Left forelimb (tissue), 1 donor: Measurements from ENCODE around the gene ZC3H14.
A peak's percentile ranks its signal among the peaks of the same experiment; 100 is the strongest.
"Not testable (repeated sequence)": the region's sequence is repeated elsewhere in the genome, so short reads cannot be mapped to it uniquely, and the experiment has no call there.

Source experiments
- DNase-seq: peaks from one replicate; pipeline ENCODE4 v3.0.0-alpha.2; 2018; ENCODE audit warnings: low spot score

ZC3H14 gene, protein sequence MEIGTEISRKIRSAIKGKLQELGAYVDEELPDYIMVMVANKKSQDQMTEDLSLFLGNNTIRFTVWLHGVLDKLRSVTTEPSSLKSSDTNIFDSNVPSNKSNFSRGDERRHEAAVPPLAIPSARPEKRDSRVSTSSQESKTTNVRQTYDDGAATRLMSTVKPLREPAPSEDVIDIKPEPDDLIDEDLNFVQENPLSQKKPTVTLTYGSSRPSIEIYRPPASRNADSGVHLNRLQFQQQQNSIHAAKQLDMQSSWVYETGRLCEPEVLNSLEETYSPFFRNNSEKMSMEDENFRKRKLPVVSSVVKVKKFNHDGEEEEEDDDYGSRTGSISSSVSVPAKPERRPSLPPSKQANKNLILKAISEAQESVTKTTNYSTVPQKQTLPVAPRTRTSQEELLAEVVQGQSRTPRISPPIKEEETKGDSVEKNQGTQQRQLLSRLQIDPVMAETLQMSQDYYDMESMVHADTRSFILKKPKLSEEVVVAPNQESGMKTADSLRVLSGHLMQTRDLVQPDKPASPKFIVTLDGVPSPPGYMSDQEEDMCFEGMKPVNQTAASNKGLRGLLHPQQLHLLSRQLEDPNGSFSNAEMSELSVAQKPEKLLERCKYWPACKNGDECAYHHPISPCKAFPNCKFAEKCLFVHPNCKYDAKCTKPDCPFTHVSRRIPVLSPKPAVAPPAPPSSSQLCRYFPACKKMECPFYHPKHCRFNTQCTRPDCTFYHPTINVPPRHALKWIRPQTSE

DNA sequence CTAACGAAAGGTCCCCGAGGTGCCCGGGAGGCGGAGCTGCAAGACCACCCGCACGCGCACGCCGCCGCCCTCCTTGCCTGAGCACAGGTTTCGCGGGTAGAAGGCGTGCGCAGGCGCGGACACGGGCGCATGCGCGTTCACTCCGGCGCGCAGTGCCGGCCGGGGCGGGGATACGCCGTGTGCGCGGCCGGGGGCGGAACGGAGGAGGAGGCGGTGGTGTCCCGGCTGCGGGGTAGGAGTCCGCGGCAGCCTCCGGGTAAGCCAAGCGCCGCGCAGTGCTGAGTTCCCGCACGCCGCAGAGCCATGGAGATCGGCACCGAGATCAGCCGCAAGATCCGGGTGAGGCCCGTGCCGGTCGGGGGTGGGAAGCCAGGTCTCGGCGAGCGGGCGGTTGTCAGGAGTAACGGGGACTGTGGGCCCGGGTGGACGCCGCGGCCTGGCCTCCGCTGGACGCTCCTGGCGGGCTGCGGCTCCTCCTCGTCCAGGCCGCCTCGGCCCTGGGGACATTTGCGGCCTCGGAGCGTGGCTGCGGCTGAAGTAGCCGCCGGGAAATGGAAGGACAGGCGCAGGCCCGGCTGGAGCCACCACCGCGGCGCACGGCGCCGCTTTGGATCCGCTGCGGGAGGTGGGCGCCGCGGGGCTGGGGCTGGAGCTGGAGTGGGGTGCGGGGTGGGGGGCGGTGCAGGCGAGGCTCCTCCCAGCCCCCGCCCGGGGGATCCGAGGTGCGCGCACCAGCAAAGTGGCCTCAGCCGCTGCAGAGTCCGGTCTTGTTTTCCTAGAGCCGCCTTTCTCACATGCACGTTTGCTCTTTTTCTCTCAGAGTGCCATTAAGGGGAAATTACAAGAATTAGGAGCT lies at the start of gene ZC3H14:
Gene ZC3H14 (plus strand): TSS at position 207 of the 856 bp plus-strand sequence. CDS start 97 bp downstream, at position 304.
- peak; percentile 93 for DNase-seq

DNA sequence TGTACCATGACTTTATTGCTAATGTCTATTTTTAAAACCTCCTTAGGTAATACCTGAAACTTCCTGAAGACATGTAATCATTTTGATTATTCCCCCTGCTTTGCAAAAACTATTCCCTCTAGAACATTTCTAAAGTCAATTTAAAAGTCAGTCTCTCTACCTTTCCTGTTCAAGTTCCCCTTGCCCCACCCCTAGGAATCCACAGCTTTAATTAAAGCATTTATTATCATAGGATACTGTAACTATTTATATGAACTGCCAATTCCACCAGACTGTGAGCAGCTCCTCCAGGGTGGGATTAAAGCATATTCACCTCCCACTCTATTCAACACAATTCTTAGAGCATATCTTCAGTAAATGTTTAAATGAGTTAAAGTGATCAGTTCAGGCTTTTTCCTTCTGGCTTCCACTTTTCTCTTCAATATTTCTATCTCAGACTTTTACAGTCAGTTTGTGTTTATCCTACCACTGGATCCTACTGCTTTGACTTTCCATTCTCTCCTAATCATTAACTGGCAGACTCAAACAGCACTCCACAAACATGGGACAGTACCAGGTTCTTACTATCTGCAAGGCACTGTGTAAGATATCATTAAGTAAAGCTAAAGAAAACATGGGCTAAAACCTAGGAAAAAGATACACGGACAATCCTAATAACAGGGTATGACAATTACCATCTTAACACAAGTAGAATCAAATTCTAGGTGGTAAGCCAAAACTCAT lies 47.2 kb upstream of the ZC3H14 start:
- no peak for DNase-seq

DNA sequence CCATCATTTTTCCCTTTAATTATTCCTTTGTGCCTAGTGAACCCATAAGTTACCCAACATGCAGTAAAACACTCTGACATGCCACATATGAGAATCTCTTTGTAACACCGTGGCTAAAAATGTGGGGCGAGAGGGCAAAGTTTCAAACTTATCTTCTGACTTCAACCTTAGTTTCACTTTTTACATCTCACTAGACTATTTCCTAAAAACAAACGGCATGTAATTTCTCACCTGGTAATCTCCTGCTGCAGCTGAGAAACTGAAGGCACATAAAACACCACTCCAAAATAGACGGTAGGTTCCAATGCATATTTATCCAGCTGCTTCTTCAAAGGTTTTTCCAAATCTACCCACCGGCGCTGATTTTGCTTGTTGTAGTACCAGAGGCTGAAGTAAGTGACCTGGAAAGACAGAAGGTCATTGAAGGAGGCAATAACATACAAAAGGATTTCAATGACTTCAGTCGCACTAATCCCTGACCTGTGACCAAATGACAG lies 45.9 kb upstream of the ZC3H14 start:
- no peak for DNase-seq

DNA sequence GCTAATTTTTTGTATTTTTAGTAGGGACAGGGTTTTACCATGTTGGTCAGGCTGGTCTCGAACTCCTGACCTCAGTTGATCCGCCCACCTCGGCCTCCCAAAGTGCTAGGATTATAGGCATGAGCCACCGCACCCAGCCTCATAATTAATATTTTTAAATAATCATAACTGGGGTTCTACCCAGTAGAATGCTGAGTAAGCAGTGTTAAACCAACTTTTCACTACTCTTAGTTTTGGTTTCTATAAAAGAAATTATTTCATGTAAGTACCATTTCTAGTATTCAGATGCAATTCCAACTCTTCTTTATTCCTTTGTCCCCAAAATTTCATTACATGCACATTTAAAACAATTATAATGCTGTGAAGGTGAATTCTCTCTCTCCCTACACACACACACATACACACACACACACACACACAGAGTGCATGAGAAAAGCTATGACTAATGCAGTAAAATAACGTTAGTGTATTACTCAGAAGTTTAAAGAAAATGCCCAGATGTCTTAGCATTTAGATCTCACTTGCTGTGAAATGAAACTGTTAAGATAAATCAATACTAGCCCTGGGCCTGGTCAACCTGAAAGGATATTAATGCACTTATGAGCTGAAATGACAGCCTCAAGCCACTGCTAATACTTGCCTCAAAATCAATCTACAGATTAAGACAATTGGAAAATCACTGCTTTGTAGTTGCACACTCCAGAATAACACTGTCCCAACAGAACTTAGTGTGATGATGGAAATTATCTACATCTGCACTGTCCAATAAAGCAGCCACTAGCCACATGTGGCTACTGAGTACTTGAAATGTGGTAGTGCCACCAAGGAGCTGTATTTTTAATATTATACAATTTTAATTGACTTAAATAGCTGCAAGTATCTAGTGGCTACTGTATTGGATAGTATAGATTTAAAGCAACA lies 44.0 kb upstream of the ZC3H14 start:
- no peak for DNase-seq

DNA sequence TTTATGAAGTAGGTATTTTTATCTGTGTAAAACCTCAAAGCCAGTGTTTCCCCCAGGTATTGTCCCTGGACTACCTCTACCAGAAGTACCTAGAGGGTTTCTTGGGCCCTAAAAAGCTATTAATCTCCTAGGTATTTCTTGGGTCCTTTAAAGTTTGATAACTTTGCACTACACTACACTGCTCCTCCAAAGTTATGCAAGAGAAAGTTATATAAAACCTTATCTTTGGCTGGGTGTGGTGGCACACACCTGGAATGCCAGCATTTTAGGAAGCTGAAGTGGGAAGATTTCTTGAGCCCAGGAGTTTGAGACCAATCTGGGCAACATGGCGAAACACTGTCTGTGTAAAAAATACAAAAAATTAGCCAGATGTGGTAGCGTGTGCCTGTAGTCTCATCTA lies 42.9 kb upstream of the ZC3H14 start:
- DNase-seq: no peak

DNA sequence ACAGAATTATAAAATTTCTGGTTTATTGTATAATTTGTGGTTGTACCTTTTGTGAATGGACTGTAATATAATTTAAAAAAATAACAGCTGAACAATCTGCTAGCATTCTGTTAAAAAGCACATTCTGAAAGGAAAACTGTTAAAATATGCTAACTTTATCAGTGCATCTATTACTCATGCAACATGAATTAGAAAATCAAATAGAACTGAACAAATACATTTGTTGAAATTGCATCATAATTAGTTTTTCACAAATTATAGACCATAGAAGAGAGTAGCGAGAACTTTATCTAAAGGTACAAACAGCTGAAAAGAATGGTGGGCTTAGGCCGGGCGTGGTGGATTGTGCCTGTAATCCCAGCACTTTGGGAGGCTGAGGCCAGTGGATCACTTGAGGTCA lies 41.0 kb upstream of the ZC3H14 start:
- DNase-seq: no peak

DNA sequence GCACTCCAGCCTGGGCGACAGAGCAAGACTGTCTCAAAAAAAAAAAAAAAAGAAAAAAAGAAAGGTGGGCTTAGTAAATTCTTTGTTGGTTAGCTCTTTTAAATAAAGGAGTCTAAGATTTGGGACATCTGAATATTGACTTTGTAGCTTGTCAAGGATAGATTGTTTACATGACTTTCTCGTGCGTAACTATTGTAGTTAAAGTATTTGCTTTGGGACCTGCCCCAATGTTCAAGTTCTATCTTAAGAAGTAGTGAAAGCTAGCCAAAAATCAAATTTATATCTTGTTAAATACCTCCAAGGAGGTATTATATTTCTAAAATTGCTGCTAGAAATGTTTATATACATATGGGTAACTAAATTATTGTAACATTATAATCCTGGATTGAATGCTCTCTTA lies 40.4 kb upstream of the ZC3H14 start:
- no peak for DNase-seq

DNA sequence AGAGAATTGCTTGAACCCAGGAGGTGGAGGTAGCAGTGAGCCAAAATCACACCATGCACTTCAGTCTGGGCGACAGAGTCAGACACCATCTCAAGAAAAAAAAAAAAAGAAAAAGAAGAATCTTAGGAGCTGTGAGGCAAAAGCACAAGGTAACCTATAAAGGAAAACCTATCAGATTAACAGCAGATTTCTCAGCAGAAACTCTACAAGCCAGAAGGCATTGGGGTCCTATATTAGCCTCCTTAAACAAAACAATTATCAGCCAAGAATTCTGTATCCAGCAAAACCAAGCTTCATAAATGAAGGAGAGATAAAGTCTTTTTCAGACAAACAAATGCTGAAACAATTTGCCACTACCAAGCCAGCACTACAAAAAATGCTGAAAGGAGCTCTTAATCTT lies 32.9 kb upstream of the ZC3H14 start:
- not testable (repeated sequence) for DNase-seq

DNA sequence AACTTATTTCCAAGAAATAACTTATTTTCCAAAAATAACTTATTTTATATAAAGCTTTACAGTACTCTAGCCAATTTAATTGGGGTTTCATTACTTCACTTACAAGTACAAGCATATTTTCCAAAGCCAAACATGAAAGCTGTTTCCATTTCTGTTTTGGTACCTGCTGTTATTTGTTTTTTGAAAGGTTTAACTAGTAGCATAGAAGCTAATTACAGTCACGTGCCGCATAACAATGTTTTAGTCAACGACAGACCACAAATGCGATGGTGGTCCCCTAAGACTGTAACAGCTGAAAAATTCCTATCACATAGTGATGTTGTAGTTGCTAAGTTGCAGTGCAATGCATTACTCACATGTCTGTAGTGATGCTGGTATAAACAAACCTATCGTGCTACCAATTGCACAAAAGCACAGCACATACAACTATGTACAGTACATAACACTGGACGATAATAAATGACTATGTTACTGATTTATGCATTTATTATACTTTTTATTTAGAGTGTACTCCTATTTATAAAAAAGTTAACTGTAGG lies 29.7 kb upstream of the ZC3H14 start:
- DNase-seq: no peak

DNA sequence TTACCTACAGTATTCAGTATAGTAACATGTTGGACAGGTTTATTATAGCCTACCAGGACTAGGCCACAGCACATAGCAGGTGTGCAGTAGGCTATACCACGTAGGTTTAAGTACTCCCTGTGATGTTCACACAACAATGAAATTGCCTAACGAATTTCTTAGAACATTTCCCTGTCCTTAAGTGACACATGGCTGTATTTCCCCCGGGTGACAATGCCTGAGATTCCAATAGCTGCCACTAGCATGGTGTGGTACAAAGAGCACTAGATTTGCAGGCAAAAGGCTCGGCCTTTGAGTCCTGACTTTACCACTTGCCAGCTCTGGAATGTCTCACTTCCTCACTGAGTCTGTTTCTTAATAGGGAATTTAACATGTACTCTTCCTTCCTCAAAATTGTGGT lies 27.7 kb upstream of the ZC3H14 start:
- DNase-seq: no peak

DNA sequence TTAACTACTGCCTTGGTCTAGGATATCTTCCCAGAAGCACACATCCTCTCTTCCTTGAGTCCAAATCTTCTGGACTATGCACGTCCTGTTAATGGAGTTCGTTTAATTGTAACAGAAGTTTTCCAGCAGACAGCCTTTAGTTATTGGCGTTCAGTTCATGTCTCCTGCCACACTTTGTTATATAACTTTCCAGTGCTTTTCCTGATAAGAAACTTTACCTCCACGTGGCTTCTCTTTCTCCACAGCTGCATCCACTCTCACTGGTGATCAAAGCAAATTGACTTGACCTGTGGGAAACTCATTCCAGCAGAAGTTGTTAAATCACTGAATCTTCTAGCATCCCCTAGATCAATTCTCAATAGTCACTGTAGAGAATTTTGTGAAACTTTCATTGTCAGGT lies 27.0 kb upstream of the ZC3H14 start:
- DNase-seq: no peak

DNA sequence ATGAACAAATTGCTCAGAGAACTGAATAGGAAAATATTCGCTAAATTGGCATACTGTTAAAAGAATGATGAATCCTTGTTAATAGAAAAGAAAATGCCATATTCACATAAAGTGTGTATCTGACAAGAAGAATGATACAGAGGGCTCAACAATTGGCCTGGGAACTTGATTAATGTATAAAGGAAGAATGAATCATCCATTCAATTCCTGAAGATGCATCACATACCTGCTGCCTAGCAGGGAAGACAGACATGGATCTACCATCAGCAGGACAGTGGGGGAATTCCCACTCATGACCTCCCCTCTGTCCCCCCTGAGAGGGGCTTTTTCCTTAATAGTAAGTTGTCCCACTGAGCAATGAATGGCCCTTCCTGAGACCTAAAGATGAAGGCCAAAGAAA lies 21.5 kb upstream of the ZC3H14 start:
- no peak for DNase-seq

DNA sequence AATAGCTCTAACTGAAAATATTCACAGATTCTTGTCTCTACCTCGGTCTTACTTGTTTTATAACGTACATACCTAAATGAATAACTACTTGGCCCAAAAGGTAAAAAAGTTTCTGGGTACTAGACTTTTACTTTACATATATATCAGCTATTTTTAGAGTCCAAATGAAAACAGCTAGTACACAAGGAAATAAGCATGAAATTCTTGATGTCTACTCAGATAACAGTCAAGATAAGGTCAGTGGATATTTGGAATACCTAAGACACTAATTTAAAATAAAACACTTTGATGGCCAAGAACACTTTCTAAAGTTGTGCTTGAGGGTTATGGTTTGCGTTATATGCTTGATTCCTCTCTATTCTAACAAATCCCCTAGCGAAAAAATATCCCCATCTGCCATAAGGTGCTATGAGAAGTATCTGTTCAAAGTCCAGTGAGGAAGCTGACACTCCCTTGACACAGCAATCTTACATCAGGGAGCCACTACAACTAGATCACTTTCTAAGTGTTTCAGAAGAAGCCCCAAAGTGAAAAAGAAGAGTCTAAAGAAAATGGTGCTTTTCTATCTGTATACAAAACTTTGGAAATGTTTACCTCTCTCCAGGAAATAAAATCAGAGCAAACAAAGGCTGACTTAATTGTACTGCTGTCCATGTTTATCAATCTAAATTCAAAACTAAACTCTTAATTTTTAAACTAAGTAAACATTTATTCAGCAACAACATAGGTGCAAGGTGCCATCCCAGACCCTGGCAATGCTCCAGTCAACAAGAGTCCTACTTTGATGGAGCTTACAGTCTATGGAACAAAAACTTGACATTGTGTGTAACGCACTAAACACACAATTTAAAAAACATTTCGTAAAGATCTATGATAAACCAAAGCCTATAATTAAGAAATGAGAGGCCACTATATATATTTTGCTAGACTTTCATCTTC lies 19.7 kb upstream of the ZC3H14 start:
- DNase-seq: no peak

DNA sequence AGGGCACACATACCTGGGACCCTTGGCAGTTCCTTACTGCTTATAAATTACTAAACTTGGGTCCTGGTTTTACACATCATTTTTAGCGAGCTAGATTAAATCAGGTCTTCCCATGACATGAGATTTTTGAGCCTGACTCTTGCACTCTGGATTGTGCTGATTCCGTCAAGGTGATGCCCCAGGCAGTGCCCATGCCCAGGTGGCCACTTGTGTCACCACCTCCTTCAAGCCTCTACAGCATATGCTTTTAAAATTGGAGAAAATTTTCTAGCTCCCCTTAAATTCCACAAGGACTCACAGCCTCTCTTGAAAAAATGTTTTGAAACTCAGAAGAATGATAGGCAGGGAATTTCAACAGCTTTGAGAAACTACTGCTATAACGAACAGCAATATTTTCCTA lies 17.6 kb upstream of the ZC3H14 start:
- no peak for DNase-seq

DNA sequence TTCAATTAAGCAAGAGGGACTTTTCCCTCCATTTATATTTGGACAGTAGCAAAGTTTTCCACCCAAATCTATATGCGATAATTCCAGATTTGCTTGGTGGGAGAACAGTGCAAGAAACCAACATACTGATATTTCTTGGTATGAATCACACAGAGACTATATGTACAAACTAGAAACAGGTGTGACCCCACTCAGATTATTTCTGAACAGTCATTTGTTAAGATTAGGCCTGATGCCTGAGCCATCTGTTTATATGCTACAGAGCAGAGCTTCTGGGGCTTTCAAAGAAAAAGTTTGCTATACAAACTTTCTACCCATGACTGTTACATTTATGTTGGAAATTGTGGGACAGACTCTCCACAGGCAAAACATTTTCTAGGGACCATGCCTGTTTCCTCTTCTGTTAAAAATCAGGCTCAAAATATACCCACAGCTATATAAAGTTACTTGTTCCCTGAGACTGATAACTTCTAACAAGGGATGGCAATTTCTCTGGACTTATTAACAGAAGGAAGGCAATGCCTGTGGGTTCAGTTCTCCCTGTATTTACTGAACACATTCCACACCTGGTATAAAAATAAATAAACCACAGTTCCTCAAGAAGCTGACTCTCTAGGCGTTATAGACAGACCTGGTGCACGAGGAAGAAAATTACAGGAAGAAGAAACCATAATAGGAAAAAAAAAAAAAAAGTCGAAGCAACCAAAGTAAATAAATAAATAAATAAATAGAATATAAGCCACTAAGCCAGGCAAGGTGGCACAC lies 16.0 kb upstream of the ZC3H14 start:
- DNase-seq: no peak

DNA sequence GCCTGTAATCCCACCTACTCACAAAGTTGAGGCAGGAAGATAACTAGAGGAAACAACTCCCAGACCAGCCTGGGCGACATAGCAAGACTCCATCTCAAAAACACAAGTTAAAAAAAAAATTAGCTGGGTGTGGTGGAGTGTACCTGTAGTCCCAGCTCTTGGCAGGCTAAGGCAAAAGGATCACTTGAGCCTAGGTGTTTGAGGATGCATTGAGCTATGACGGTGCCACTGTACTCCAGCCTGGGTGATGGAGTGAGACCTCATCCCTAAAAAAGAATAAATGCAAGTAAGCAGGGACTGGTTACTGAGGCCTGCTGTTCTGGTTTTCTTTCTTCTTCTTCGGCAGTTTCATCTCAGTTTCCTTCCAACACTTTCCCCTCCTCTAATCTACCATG lies 15.5 kb upstream of the ZC3H14 start:
- DNase-seq: no peak

DNA sequence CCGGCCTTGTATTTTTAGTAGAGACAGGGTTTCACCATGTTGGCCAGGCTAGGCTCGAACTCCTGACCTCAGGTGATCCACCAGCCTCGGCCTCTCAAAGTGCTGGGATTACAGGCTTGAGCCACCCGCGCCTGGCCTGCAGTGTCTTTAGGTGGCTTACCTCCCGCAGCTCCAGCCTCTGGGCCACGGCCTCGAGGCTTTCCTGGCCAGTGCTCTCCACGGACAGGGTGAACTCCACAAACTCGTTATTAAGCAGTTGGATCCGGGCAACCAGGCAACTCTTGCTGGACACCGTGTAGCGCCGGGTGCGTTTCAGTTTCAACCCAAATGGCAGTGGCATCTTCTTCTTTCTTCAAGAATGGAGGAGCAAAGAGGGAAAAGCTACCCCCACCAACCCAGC lies 12.8 kb upstream of the ZC3H14 start:
- DNase-seq: no peak

DNA sequence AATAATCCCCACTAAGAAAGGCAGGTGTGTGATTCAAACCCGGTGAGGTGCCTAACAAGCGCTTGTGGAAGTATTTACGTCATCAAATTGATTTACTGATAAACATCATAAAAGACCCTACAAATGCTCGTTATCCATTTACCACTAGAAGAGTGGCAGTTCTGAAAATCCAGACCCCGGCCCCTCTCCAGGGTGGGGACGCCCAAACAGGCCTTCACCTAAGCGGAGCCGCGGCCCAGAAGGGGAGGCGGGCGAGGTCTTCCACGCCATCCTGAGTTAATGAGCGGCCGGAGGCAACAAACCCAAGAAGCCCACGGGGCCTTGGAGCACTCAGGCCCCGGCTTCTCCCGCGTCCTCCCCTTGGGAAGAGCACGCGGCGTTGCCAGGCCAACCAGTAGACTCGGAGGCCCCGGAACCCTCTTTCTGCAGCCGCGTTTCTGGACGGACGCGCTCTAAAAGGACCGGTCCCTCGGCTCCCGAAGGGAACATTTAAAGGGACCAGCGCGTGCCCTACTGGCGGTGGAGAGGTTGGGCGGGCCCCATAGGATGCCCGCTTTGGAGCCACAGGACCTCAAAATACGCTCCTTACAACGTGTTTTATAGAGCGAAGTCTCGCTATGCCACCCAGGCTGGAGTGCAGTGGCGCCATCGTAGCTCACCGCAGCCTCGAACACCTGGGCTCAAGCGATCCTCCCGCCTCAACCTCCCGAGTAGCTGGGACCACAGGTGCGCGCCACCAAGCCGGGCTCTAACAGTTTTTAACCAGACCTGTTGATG lies 11.6 kb upstream of the ZC3H14 start:
- peak; percentile 90 for DNase-seq
